Activated CD4-positive, alpha-beta T cell treated with anti-CD3 and anti-CD28 coated beads, Interleukin-2, amount 10 ng/mL, durations not matched to agents 7 days and 5 days (primary cell): ENCODE measurements around the gene C3orf38. TPM values are rescaled to one million over a fixed set of nuclear protein-coding genes. Genes with fewer than 3 reads are reported as not detected.
"Not testable (repeated sequence)": the region's sequence is repeated elsewhere in the genome, so short reads cannot be mapped to it uniquely, and the experiment has no call there.

ENCODE experiments used
- CTCF ChIA-PET: fragments of 350-600 bp; sonication (Branson Sonifier 250); formaldehyde crosslinking; loops from one replicate; lab custom pipeline; 2021; ENCODE audit warnings: antibody characterized with exemption; lab: Charles Lee
- POLR2A ChIA-PET: fragments of 350-600 bp; sonication (Branson Sonifier 250); formaldehyde crosslinking; loops from one replicate; lab custom pipeline; 2021; ENCODE audit warnings: antibody characterized with exemption; lab: Charles Lee
- DNase-seq: peaks from one replicate; pipeline ENCODE4 v3.0.0-alpha.2; 2020
- H3K27ac Mint-ChIP-seq: one replicate; pipeline ENCODE4 v1.8.0; 2021; ENCODE audit warnings: mild to moderate bottlenecking, moderate library complexity, mixed read lengths
- H3K27me3 Mint-ChIP-seq: one replicate; pipeline ENCODE4 v1.8.0; 2021; ENCODE audit warnings: mixed read lengths
- H3K36me3 Mint-ChIP-seq: one replicate; pipeline ENCODE4 v1.8.0; 2021; ENCODE audit warnings: low read depth, mixed read lengths
- H3K4me1 Mint-ChIP-seq: one replicate; pipeline ENCODE4 v1.8.0; 2021; ENCODE audit warnings: mixed read lengths
- H3K4me3 Mint-ChIP-seq: one replicate; pipeline ENCODE4 v1.8.0; 2021; ENCODE audit warnings: mild to moderate bottlenecking, moderate library complexity, mixed read lengths
- H3K9me3 Mint-ChIP-seq: one replicate; pipeline ENCODE4 v1.8.0; 2021; ENCODE audit warnings: mixed read lengths
- total RNA-seq, 2 experiments: library from RNA; stranded (reverse); gene quantifications; one replicate each; pipeline ENCODE4 v1.2.3, GENCODE V29; 2021

Gene C3orf38
- total RNA-seq = 10 to 100 TPM; 30.5 to 40.1 TPM

DNA sequence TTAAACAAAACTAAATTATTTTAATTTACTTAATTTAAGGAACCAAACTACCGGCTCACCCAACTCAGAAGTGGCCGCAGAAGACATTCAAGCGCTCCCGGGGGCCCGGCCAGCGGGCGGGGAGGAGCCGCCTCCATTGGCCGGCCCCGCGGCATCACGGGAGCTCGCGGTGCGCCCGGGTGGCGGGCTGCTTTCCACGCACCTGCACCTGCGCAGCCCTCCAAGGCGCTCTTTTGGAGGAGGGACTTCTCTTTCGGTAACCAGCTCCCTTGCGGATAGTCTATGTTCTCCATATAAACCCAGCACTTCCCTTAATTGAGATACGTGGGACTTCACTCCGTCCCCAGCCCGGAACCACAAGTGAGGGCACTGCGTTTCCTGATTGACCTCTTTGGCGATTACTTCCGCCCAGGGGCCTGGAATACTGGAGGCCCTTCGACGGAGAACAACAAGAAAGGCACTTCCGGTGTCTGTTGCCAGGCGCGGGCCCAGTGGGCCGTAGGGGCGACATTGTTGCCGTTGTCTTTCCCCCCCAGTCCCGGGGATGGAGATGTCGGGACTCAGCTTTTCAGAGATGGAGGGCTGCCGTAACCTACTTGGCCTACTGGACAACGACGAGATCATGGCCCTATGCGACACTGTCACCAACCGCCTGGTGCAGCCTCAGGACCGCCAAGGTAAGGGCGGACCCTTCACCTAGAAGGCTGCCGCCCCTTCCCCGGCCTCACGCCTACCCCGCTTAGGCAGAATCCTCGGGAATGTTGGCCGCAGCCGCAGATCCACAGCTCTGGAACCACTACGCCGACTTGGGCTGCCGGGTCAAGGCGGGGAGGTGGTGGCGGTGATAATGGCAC is at the start of gene C3orf38:
TSS of gene C3orf38 (plus strand) at position 451 of the 854 bp plus-strand sequence. CDS start at position 545, 94 bp downstream.
- DNase-seq = peak; percentile 84
- Mint-ChIP-seq H3K27ac (peak within 1 kb of the TSS; percentile 99), H3K36me3 (peaks cover 25% of the 10 kb centered on the region), H3K27me3 (no peaks in the 10 kb centered on the region), H3K4me3 (peak within 1 kb of the TSS; percentile 93), H3K4me1 (peaks cover 44% of the 10 kb centered on the region), H3K9me3 (no peaks in the 10 kb centered on the region)
- ChIA-PET CTCF (interaction anchor here (0.8 to 1.2 kb wide), 3 partner anchors 17 to 91 kb away, joined by 3 to 4 read pairs (median 4); no protein-coding TSS in a partner anchor), POLR2A (interaction anchor here (0.8 to 1.1 kb wide), 2 partner anchors 91 to 880 kb away, joined by 3 to 4 read pairs; no protein-coding TSS in a partner anchor)

DNA sequence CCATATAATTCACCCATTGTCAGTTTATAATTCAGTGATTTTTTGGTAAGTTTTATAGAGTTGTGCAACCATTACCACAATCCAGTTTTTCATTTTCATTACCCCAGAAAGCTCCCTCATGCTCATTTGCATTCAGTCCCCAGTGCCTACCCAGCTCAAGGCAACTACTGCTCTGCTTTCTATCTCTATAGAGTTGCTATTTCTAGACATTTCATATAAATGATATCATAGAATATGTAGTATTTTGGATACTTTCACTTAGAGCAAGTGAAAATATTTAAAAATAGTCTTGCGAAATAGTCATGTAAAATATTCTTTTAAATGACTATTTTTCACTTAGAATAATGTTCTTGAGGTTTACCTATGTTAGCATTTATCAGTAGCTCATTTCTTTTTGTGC is 48.6 kb upstream of the C3orf38 start:
- H3K4me3 Mint-ChIP-seq = no peak overlapping the region
- POLR2A ChIA-PET = no interaction called here

DNA sequence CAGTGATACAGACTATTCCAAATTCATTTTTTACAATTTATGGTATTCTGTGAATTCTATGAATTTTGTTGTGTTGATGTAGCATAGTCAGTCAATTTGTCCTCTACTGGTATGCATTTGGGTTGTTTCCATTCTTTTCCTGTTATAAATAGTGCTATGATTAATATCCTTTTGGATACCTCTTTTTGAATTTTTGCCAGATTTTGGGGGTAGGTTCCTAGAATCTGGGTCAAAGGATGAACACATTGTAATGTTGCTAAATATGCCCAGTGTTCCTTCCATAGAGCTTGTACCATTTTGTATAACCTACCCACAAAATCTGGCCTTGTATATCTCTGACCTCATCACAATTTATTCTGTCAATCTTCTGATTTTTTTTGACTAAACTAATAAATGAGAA is 44.4 kb upstream of the C3orf38 start:
- ChIA-PET POLR2A (no interaction called here), CTCF (no interaction called here)
- Mint-ChIP-seq H3K27me3 (no peaks in the 10 kb centered on the region), H3K27ac (no peak overlapping the region), H3K36me3 (peaks cover 37% of the 10 kb centered on the region), H3K4me3 (no peak overlapping the region), H3K4me1 (peaks cover 15% of the 10 kb centered on the region), H3K9me3 (peaks cover 7% of the 10 kb centered on the region)
- DNase-seq = no peak

More for the DNA sequence above, 48.6 kb upstream of the C3orf38 start:
- DNase-seq = no peak
- Mint-ChIP-seq H3K9me3 (peaks cover 10% of the 10 kb centered on the region), H3K36me3 (peaks cover 67% of the 10 kb centered on the region), H3K27ac (no peak overlapping the region), H3K27me3 (no peaks in the 10 kb centered on the region), H3K4me1 (peaks cover 14% of the 10 kb centered on the region)
- CTCF ChIA-PET = no interaction called here

DNA sequence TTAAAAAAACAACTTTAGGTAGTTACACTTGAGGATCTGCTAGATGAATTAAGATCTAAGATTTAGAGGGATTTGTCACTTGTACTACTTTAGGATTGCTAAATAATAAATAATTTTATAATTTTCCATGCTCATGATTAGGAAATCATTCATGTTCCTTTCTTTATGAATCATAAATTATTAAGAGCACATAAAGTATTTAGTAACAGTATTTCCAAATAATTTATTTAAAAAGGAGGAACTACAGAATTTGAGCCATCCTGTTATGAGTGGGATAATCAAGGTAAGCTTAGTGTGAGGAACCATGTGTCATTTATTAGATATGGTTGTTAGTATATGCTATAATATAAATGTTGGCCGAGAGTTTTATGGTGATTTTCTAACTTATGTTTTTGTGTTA is 37.5 kb upstream of the C3orf38 start:
- DNase-seq = no peak
- Mint-ChIP-seq H3K27me3 (no peaks in the 10 kb centered on the region), H3K4me3 (no peak overlapping the region), H3K27ac (no peak overlapping the region), H3K9me3 (no peaks in the 10 kb centered on the region), H3K36me3 (peaks cover 20% of the 10 kb centered on the region), H3K4me1 (peaks cover 11% of the 10 kb centered on the region)
- ChIA-PET CTCF (no interaction called here), POLR2A (no interaction called here)

DNA sequence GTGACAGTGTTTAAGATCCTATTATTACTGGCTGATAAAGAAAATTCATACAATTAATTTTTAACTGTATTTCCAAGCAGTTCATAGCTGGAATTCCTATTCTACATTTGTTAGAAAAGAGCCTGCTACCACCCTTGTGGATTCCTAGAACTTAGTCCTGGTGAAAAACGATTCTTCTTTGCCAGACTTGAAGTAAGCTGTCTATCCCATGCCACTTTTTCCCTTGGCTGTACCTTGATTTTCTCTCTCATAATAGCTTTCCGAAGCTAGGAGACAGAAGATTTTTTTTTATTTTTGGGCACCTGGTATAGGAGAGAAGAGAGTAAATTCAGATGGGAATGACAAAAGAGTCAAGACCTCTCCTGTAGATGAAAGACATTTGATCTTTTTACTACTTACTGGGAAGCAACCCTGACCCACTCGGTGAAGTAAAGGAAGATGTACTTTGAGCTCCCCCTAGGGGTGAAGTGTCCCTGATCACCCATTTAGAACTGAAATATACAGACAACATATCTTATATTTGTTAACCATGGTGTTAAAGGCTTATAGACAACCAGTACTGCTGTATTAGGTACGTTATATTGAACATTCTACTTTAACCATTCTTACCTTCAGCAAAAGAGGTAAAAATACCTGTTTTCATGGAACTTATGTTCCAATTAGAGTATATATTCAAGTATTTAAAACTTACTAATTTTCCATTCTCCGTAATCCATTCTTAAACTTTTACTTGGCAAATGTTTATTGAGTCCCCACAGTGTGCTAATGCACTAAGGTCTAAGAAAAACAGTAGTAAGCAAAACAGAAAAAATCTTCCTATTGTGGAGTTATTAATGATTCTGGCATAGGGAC is 36.2 kb upstream of the C3orf38 start:
- Mint-ChIP-seq H3K9me3 (no peaks in the 10 kb centered on the region), H3K36me3 (peaks cover 30% of the 10 kb centered on the region), H3K27me3 (no peaks in the 10 kb centered on the region), H3K4me1 (peaks cover 20% of the 10 kb centered on the region), H3K4me3 (no peak overlapping the region), H3K27ac (no peak overlapping the region)
- POLR2A ChIA-PET = no interaction called here
- peak; percentile 76 for DNase-seq
- CTCF ChIA-PET = interaction anchor here (0.7 to 1.6 kb wide), 10 partner anchors 10 to 321 kb away, joined by 3 to 9 read pairs (median 4); partner anchors contain the start of genes HTR1F and ZNF654

DNA sequence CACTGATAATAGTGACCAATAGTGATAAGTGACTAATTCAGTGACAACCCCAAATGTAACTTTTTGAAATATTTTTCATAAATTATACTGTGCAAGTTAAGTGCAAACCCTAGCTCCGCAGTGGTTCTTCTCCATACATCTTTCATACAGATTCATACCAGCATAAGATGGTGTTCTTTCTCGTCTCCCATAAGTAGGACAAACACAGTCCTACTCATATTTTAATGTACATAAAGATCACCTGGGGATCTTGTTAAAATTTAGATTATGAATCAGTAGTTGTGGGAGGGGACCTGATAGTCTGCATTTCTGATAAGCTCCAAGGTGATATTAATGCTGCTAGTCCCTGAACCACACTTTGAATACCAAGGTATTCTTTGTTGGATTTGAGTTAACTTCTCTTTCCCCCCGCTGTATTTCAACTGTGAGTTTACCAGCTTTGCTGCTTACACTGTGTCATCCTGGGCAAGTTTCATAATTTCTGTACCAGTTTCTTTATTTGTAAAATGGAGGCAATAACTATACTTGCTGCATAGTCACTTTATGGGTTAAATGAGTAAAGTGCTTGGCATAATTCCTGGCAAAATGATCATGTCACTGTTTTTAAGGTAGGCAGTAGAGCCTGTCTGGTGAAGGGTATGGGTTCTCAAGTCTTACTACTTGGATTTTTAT is 34.7 kb upstream of the C3orf38 start:
- H3K36me3 Mint-ChIP-seq = peaks cover 33% of the 10 kb centered on the region
- H3K4me1 Mint-ChIP-seq = peaks cover 15% of the 10 kb centered on the region
- ChIA-PET POLR2A (no interaction called here), CTCF (interaction anchor here (1.2 to 1.3 kb wide), 2 partner anchors 30 to 343 kb away, joined by 3 to 4 read pairs; no protein-coding TSS in a partner anchor)
- DNase-seq = no peak
- H3K4me3 Mint-ChIP-seq = no peak overlapping the region
- no peak overlapping the region for H3K27ac Mint-ChIP-seq
- no peaks in the 10 kb centered on the region for H3K9me3 Mint-ChIP-seq
- H3K27me3 Mint-ChIP-seq = no peaks in the 10 kb centered on the region

DNA sequence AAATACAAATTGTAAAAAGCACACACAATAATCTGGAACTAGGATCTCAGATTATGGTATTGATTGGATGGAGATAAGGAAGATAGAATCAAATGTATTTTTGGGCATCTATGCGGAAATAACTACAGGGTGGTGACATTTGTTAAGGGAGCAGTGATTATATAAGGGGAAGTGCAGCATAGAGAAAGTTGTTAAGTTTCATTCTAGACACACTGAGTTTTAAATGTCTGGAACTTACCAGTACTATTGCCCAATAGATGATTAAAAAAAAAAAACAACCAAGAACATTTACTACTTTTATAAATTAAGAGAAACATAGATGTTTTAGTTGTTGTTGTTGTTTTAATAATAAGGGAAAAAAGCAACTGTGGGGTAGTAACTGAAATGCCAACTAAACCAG is 32.1 kb upstream of the C3orf38 start:
- peaks cover 41% of the 10 kb centered on the region for H3K36me3 Mint-ChIP-seq
- no peaks in the 10 kb centered on the region for H3K27me3 Mint-ChIP-seq
- H3K4me3 Mint-ChIP-seq = no peak overlapping the region
- POLR2A ChIA-PET = no interaction called here
- H3K4me1 Mint-ChIP-seq = peaks cover 15% of the 10 kb centered on the region
- no peak for DNase-seq
- CTCF ChIA-PET = no interaction called here
- H3K27ac Mint-ChIP-seq = no peak overlapping the region
- no peaks in the 10 kb centered on the region for H3K9me3 Mint-ChIP-seq

DNA sequence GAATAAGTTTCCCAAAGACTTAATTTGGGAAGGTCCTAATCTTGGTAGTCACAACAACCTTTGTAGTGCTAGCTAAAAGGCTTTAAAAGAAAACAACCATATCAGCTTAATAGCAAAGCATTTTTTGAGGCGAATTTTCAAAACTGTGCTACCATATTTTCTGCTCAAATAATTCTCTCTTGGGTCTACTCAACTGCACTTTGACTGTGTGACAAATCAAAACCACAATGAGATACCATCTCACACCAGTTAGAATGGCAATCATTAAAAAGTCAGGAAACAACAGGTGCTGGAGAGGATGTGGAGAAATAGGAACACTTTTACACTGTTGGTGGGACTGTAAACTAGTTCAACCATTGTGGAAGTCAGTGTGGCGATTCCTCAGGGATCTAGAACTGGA is 31.2 kb upstream of the C3orf38 start:
- CTCF ChIA-PET, POLR2A ChIA-PET: not testable (repeated sequence)

DNA sequence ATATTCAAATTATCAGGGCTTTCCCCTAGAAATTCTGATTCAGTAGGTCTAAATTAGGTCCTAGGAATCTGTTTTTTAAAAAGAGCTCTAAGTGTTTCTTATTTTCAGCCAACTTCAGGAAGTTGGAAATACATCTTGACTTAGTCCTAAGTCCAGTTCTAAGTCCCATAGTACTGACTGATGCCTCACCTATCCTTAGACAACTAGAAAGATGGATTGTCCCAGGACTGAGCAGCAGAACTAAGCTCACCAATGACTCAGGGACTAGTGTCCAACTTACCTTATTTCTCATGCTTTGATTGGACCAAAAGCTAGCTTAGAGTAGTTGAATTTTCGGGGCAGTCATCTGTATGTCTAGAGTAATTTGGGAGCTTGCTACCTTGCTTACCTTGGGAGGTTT is 26.2 kb upstream of the C3orf38 start:
- ChIA-PET POLR2A (interaction anchor here (0.6 kb wide), 1 partner anchor 64 kb away, joined by 7 read pairs; the partner anchor contains the start of gene ZNF654), CTCF (interaction anchor here (0.6 to 2.6 kb wide), 4 partner anchors 9 to 890 kb away, joined by 3 to 9 read pairs (median 4); partner anchors contain the start of gene C3orf38)
- no peaks in the 10 kb centered on the region for H3K4me1 Mint-ChIP-seq
- H3K4me3 Mint-ChIP-seq = no peak overlapping the region
- no peaks in the 10 kb centered on the region for H3K27me3 Mint-ChIP-seq
- H3K27ac Mint-ChIP-seq = no peak overlapping the region
- DNase-seq = no peak
- peaks cover 21% of the 10 kb centered on the region for H3K36me3 Mint-ChIP-seq
- no peaks in the 10 kb centered on the region for H3K9me3 Mint-ChIP-seq

More for the DNA sequence above, 31.2 kb upstream of the C3orf38 start:
- not testable (repeated sequence) for DNase-seq, H3K9me3 Mint-ChIP-seq, H3K27me3 Mint-ChIP-seq, H3K27ac Mint-ChIP-seq, H3K4me3 Mint-ChIP-seq
- Mint-ChIP-seq H3K36me3 (peaks cover 41% of the 10 kb centered on the region), H3K4me1 (peaks cover 13% of the 10 kb centered on the region)

DNA sequence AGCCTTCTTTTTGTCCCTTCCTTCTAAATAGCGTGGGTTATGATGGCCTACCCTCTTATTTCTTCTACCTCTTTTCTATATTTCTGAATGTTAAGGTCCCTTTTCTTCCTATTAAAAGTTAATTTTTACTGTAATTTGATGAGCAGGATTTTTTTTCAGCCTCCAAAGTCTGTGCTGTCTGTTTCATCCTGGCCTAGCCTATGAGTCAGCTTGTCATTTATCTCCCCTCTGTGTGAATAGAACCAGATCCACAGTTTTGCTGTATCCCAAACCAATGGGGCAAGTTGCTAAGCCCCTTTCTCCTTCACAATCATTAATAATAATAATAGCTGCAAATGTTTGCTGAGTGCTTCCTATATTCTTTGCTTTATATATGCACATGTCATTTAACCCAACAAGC is 18.1 kb upstream of the C3orf38 start:
- H3K9me3 Mint-ChIP-seq = no peaks in the 10 kb centered on the region
- POLR2A ChIA-PET = no interaction called here
- H3K4me3 Mint-ChIP-seq = no peak overlapping the region
- no peaks in the 10 kb centered on the region for H3K27me3 Mint-ChIP-seq
- H3K4me1 Mint-ChIP-seq = peaks cover 2% of the 10 kb centered on the region
- no peak for DNase-seq
- no peak overlapping the region for H3K27ac Mint-ChIP-seq
- H3K36me3 Mint-ChIP-seq = peaks cover 18% of the 10 kb centered on the region
- CTCF ChIA-PET = interaction anchor here (1.1 to 1.2 kb wide), 2 partner anchors 8 to 11 kb away, joined by 3 read pairs; no protein-coding TSS in a partner anchor

DNA sequence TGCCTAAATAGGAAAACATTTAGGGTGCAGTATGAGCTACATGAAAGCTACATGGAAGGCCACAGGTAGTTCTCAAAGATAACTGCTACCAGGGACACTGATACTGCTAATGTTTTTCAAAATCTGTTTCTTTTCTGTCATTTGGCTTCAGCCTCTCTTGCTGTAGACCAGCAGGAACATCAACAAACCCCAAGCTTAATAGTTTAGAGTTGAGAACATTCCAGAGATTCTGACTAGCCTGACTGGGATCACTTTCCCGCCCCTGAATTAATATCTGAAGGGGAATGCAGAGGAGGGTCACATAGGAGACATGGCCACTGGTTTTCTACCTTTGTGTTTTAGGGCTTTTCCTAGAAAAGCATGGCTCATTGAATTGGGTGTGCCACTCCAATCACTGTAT is 16.9 kb upstream of the C3orf38 start:
- ChIA-PET POLR2A (no interaction called here), CTCF (interaction anchor here (0.9 to 1.2 kb wide), 3 partner anchors 9 to 17 kb away, joined by 3 read pairs; partner anchors contain the start of gene C3orf38)
- Mint-ChIP-seq H3K4me3 (no peak overlapping the region), H3K27me3 (no peaks in the 10 kb centered on the region), H3K36me3 (peaks cover 15% of the 10 kb centered on the region), H3K9me3 (no peaks in the 10 kb centered on the region), H3K4me1 (peaks cover 2% of the 10 kb centered on the region), H3K27ac (no peak overlapping the region)
- DNase-seq = no peak

DNA sequence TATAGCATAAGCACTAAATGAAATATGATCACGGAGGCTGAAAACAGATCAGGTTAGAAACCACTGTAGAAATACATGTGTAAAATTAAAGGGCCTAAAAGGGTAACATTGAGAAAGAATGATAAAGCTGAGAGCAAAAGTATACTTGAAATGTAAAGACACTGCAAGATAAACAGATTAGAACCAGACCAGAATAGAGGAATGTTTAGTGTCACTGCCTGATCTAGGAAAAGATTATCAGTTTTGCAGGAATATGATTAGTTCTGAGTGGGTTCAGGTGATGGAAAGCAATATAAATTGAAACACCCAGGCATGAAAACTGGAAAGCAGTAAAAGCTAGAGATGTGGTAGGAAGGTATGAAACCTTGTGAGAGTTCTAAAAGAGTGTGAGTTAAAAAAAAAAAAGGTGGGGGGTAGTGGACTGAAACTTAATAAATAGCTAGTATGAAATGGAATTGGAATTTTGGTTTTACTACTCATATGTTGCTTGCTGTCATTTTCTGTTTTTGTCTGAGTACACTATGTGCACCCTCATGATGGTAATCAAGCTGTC is 16.0 kb upstream of the C3orf38 start:
- Mint-ChIP-seq H3K4me3 (no peak overlapping the region), H3K27me3 (no peaks in the 10 kb centered on the region), H3K4me1 (peaks cover 2% of the 10 kb centered on the region), H3K9me3 (no peaks in the 10 kb centered on the region), H3K27ac (no peak overlapping the region), H3K36me3 (peaks cover 19% of the 10 kb centered on the region)
- ChIA-PET CTCF (no interaction called here), POLR2A (no interaction called here)
- no peak for DNase-seq
